ENCODE measurements around the gene MPEG1. TPM values are rescaled to one million over a fixed set of nuclear protein-coding genes. Genes with fewer than 3 reads are reported as not detected.
A peak's percentile ranks its signal among the peaks of the same experiment; 100 is the strongest.

Gene MPEG1
- total RNA-seq (100 to 1,000 TPM; 195 to 410 (median 317) TPM), polyA plus RNA-seq (10 to 100 TPM; 46.0 to 61.4 (median 58.6) TPM)
- long read RNA-seq, donor 1, full-length matches to known transcripts = 186 of 186 reads
- long read RNA-seq, donor 1, partial matches to known transcripts = 0 of 186 reads
- long read RNA-seq, donor 1, other reads (novel, unspliced or antisense) = 0 of 186 reads
- long read RNA-seq, donor 2, full-length matches to known transcripts = 176 of 176 reads
- long read RNA-seq, donor 2, partial matches to known transcripts = 0 of 176 reads
- long read RNA-seq, donor 2, other reads (novel, unspliced or antisense) = 0 of 176 reads

DNA sequence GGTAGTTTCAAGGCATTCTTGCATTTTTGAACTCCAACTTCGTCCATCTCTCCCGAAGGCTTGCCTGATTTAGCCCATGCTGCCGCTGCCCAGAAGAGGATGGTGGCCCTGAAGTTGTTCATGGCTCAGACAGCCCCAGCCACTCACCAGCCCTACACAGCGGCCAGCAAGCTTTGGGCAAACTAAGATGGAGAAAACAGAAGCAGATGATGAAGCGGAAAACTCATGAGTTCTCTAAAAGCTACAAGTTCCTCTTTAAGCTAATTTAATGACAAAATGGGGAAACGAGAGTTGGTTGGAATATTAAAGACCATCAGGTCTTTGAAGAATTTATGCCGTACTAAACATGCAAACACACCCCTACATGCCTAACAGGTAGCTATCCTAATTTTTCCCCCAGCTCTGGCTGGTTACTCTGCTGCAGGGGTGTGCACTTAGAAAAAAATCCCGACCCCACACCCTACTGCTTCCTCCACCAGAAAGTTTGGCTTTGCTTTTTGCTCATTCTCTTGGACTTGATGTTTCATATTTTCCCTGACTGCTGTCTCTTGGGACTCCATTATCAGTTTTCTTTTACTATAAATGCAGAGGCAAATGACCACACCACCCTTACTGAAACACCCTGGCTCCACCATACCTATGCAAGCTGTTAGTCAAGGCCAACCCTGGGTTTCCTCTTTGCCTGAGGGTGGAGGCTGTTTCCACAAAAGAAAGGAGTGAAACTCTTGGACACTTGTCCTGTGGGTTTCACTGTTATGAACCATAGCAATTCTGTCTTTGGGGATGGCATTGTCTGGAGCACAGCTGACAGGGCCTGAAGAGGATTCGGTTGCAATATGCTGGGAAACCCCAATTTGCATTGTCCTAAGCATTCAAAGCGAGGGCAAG is at the start of gene MPEG1:
MPEG1 (minus strand) TSS at position 184 of the 888 bp plus-strand sequence; CDS start at position 122, 62 bp downstream.
- intact Hi-C loops (cut with DNase I; ENCODE audit: low total_unique reads) = no loop called here
- H3K4me1 ChIP-seq = peaks cover 12 to 90% (median 41%) of the 10 kb centered on the region in 6 donors
- peak; percentile 82 for DNase-seq

DNA sequence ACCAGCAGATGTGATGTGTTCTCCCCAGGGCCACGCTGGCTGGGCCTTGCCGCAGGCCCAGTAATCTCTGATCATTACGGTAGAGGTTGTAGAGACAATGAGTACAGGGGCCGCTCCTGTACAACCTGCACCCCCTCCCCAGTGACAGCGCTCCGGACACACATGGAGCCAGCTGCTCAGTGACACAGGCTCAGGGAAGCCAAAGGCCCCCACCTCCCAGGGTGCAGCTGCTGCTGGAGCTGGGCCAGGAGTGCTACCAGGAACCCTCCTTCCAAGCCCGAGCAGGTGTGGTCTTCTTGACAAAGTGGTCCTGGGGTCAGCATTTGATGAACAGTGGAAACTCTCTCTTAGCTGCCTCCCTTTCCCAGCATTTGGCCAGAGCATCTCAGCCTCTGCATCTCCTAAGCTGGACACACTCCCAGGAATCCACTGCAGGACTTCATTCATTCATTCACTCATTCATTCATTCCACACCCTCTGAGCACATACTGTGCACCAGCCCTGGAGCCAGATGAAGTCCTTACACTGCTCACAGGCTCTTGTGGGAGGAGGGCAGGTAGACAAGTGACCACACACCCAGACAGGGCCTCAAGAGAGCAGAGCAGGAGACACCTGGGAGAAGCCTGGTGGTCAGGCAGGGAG is 49.6 kb upstream of the MPEG1 start:
- WGBS, 5 donors = 82 to 92% (median 89%) methylated on average over 5 to 7 of the region's 7 CpGs
- TF ChIP-seq CTCF (IDR thresholded peaks at IDR 0.05 in 8 of 11, conservative IDR thresholded peaks at IDR 0.05 in 3 of 11) (no peak), POLR2AphosphoS5 (IDR thresholded peaks at IDR 0.05) (no peak), POLR2A (IDR thresholded peaks at IDR 0.05) (no peak)
- intact Hi-C loops (cut with DNase I; ENCODE audit: low total_unique reads) = no loop called here

More for the DNA sequence above, at the start of gene MPEG1:
- Histone ChIP-seq H3K27me3 (replicated peaks in 1 of 7) (no peaks in the 10 kb centered on the region), H3K9me3 (no peaks in the 10 kb centered on the region), H3K36me3 (no peaks in the 10 kb centered on the region), H3K4me3 (peak within 1 kb of the TSS; percentile 32 to 69 (median 50)), H3K27ac (peak within 1 kb of the TSS; percentile 51 to 92 (median 86))
- WGBS, 5 donors = 59 to 61% (median 61%) methylated on average over 10 of the region's 10 CpGs
- TF ChIP-seq CTCF (IDR thresholded peaks at IDR 0.05 in 8 of 11, conservative IDR thresholded peaks at IDR 0.05 in 3 of 11) (no peak), POLR2A (IDR thresholded peaks at IDR 0.05) (peak in 2 of 3 donors; percentile 27 to 57), POLR2AphosphoS5 (IDR thresholded peaks at IDR 0.05) (peak in 2 of 3 donors; percentile 81 to 85)

DNA sequence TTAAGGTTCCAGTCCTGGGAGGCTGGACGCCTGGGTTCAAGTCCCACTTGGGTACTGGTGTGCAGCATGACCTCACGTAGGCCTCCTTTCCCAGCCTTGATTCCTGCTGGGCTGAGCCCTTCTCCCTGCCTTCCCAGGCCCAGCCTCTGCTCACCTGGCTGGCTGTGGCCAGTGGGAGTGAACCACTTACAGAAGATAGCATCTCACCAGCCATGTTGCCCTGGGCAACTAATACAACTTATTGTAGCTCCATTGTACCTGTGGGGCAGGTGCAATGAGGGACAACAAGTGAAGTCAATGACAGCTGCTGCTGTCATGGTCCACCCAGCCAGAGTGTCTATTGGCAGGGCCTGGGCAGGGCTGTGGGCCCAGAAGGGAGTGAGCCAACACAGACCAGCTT is 48.4 kb upstream of the MPEG1 start:
- Histone ChIP-seq H3K36me3 (no peaks in the 10 kb centered on the region), H3K27ac (no peak overlapping the region), H3K4me3 (no peak overlapping the region), H3K9me3 (no peaks in the 10 kb centered on the region), H3K4me1 (peaks cover 0 to 45% (median 16%) of the 10 kb centered on the region in 6 donors), H3K27me3 (replicated peaks in 1 of 7) (no peaks in the 10 kb centered on the region)
- intact Hi-C loops (cut with DNase I; ENCODE audit: low total_unique reads) = no loop called here
- no peak for DNase-seq
- 92 to 97% (median 94%) methylated on average over 2 of the region's 2 CpGs for WGBS, 5 donors
- TF ChIP-seq CTCF (IDR thresholded peaks at IDR 0.05 in 8 of 11, conservative IDR thresholded peaks at IDR 0.05 in 3 of 11) = no peak
- no peak for TF ChIP-seq POLR2AphosphoS5 (IDR thresholded peaks at IDR 0.05)
- no peak for TF ChIP-seq POLR2A (IDR thresholded peaks at IDR 0.05)

More for the DNA sequence above, 49.6 kb upstream of the MPEG1 start:
- Histone ChIP-seq H3K4me3 (no peak overlapping the region), H3K36me3 (no peaks in the 10 kb centered on the region), H3K4me1 (peaks cover 0 to 57% (median 17%) of the 10 kb centered on the region in 6 donors), H3K27ac (no peak overlapping the region), H3K27me3 (replicated peaks in 1 of 7) (no peaks in the 10 kb centered on the region), H3K9me3 (no peaks in the 10 kb centered on the region)
- DNase-seq = no peak
